NCI-H146 (cell line): ENCODE measurements around the gene TMEM52.
"Not testable (repeated sequence)": the region's sequence is repeated elsewhere in the genome, so short reads cannot be mapped to it uniquely, and the experiment has no call there.

Experiments
- DNase-seq: peaks from one replicate; lab custom pipeline; 2025; lab: John Stamatoyannopoulos, UW

Gene TMEM52

GRCh38 chr1:1945782-1946393 lies 26.8 kb upstream of the TMEM52 start:
- no peak for DNase-seq

- DNase-seq: peak; percentile 17
Measured at GRCh38 chr1:1943834-1944570, 24.9 kb upstream of the TMEM52 start.

- DNase-seq: no peak
Measured at GRCh38 chr1:1942753-1943656, 23.9 kb upstream of the TMEM52 start.

- DNase-seq: no peak
Measured at GRCh38 chr1:1941868-1942752, 23.0 kb upstream of the TMEM52 start.

GRCh38 chr1:1941211-1941841 lies 22.2 kb upstream of the TMEM52 start:
- no peak for DNase-seq

GRCh38 chr1:1940123-1940425 lies 21.0 kb upstream of the TMEM52 start:
- DNase-seq: no peak

- DNase-seq: no peak
Measured at GRCh38 chr1:1939296-1940122, 20.4 kb upstream of the TMEM52 start.

- no peak for DNase-seq
Measured at GRCh38 chr1:1938613-1939295, 19.7 kb upstream of the TMEM52 start.

- DNase-seq: no peak
Measured at GRCh38 chr1:1938276-1938573, 19.1 kb upstream of the TMEM52 start.

- no peak for DNase-seq
Measured at GRCh38 chr1:1937549-1938275, 18.6 kb upstream of the TMEM52 start.

- no peak for DNase-seq
Measured at GRCh38 chr1:1937061-1937460, 18.0 kb upstream of the TMEM52 start.

- DNase-seq: not testable (repeated sequence)
Measured at GRCh38 chr1:1934848-1935247, 15.8 kb upstream of the TMEM52 start.

- no peak for DNase-seq
Measured at GRCh38 chr1:1929639-1930545, 10.8 kb upstream of the TMEM52 start.

GRCh38 chr1:1929102-1929638 lies 10.1 kb upstream of the TMEM52 start:
- DNase-seq: no peak

GRCh38 chr1:1928231-1929101 lies 9.4 kb upstream of the TMEM52 start:
- no peak for DNase-seq

GRCh38 chr1:1927751-1928150 lies 8.7 kb upstream of the TMEM52 start:
- DNase-seq: no peak
